RWPE1 (cell line): Measurements from ENCODE around the gene MFNG.
A peak's percentile ranks its signal among the peaks of the same experiment; 100 is the strongest.

Experiments
- CTCF ChIA-PET: fragments of 350-600 bp; sonication (Branson Sonifier 250); formaldehyde crosslinking; extraction: SDS; loops from one replicate; lab custom pipeline; 2021; lab: Yijun Ruan, JAX
- POLR2A ChIA-PET: fragments of 400-600 bp; formaldehyde crosslinking; extraction: SDS; loops from one replicate; lab custom pipeline; 2020; ENCODE audit warnings: antibody characterized with exemption; ENCODE audit not compliant: low non-redundant PET; lab: Yijun Ruan, JAX
- DNase-seq: peaks from one replicate; pipeline ENCODE4 v3.0.0; 2012; ENCODE audit warnings: low spot score
- H3K27ac ChIP-seq: fragments of 450-650 bp; 2 replicates; pipeline ENCODE4 v1.5.1; 2017
- TF ChIP-seq, protein P1 (sequence below): fragments of 450-650 bp; conservative IDR thresholded peaks from 2 replicates; pipeline ENCODE4 v1.5.1; 2017; ENCODE audit warnings: low read depth, mild to moderate bottlenecking

The MFNG gene

GRCh38 chr22:37514526-37515051 lies 28.4 kb upstream of the MFNG start:
- CTCF ChIA-PET: no interaction called here
- H3K27ac ChIP-seq: peak overlapping the region; percentile 96

GRCh38 chr22:37511395-37512104 lies 25.4 kb upstream of the MFNG start:
- H3K27ac ChIP-seq: peak overlapping the region; percentile 96
- POLR2A ChIA-PET: no interaction called here
- TF ChIP-seq, protein P1, sequence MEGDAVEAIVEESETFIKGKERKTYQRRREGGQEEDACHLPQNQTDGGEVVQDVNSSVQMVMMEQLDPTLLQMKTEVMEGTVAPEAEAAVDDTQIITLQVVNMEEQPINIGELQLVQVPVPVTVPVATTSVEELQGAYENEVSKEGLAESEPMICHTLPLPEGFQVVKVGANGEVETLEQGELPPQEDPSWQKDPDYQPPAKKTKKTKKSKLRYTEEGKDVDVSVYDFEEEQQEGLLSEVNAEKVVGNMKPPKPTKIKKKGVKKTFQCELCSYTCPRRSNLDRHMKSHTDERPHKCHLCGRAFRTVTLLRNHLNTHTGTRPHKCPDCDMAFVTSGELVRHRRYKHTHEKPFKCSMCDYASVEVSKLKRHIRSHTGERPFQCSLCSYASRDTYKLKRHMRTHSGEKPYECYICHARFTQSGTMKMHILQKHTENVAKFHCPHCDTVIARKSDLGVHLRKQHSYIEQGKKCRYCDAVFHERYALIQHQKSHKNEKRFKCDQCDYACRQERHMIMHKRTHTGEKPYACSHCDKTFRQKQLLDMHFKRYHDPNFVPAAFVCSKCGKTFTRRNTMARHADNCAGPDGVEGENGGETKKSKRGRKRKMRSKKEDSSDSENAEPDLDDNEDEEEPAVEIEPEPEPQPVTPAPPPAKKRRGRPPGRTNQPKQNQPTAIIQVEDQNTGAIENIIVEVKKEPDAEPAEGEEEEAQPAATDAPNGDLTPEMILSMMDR: no peak
- no peak for DNase-seq
- CTCF ChIA-PET: no interaction called here

More at GRCh38 chr22:37514526-37515051, 28.4 kb upstream of the MFNG start:
- POLR2A ChIA-PET: no interaction called here
- DNase-seq: no peak
- TF ChIP-seq, protein P1: no peak

DNA sequence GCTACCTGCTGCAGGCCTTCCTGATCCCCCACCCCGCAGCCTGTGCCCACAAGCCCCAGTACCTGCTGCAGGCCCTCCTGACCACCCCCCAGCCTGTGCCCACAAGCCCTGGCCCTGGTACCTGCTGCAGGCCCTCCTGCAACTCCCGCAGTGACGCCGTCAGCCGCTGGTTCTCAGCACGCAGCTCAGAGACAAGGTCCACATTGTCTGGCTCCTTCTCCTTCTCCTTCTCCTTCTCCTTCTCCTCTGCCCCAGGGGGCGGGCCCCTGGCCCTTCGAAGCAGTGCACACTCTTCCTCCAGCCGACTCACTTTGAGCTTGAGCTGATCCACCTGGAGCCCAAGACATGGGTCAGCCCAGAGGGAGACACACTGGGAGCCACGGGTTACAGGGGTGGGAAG lies 23.9 kb upstream of the MFNG start:
- CTCF ChIA-PET: no interaction called here
- TF ChIP-seq, protein P1: no peak
- H3K27ac ChIP-seq: peak overlapping the region; percentile 96
- POLR2A ChIA-PET: no interaction called here
- no peak for DNase-seq

GRCh38 chr22:37509059-37509860 lies 23.1 kb upstream of the MFNG start:
- TF ChIP-seq, protein P1: no peak
- peak overlapping the region; percentile 96 for H3K27ac ChIP-seq
- no peak for DNase-seq
- CTCF ChIA-PET: interaction anchor here (1.2 kb wide), 1 partner anchor 10 kb away, joined by 3 read pairs; no protein-coding TSS in a partner anchor
- POLR2A ChIA-PET: no interaction called here

- no peak for DNase-seq
- ChIA-PET POLR2A (no interaction called here), CTCF (interaction anchor here (0.6 to 1.2 kb wide), 2 partner anchors 9 to 60 kb away, joined by 3 read pairs; no protein-coding TSS in a partner anchor)
- peak overlapping the region; percentile 96 for H3K27ac ChIP-seq
- TF ChIP-seq, protein P1: no peak; the same call in 1 of the 2 replicates
Observed at GRCh38 chr22:37508431-37508992, 22.3 kb upstream of the MFNG start.

GRCh38 chr22:37507731-37508130 lies 21.5 kb upstream of the MFNG start:
- H3K27ac ChIP-seq: peak overlapping the region; percentile 96
- CTCF ChIA-PET: interaction anchor here (0.6 kb wide), 1 partner anchor 59 kb away, joined by 3 read pairs; no protein-coding TSS in a partner anchor
- TF ChIP-seq, protein P1: no peak
- POLR2A ChIA-PET: no interaction called here
- no peak for DNase-seq
